Islet precursor cell (in vitro differentiated cells): Measurements from ENCODE around the gene OGDHL.
A peak's percentile ranks its signal among the peaks of the same experiment; 100 is the strongest.
"Not testable (repeated sequence)": the region's sequence is repeated elsewhere in the genome, so short reads cannot be mapped to it uniquely, and the experiment has no call there.

Source experiments
- DNase-seq: peaks from one replicate; pipeline ENCODE4 v3.0.0-alpha.2; 2018

OGDHL gene

DNA sequence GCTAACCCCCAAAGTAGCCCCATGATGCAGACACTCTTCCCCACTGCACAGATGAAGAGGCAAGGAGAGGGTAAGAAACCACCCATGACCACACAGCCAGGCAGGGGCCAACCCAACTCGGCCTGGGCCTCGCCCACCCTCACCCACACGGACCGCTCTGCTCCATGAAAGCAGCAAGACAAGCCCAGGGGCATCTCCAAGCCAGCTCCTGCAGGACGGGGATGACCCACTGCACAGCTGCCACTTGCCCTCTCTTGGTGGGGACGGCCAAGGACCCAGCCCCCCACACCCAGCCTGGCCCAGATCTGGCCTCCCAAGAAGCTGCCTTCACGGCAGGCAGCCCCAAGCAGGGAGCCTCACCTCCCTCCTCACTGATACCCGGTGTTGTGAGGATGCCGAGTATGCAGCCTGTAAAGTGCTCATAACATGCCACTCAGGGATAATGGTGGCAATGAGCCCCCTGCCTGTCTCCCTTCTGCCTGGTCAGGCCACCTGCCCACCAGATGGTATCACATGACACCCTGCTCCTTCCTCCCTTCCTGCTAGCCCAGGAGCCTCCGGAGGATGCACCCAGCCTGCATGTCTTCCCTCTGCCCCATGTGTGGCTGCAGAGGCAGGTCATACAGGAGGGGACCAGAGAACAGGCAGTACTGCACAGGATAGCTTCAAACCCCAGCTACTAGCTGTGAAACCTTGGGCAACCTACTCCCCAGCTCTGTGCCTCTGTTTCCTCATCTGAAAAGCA, 23.3 kb downstream of the OGDHL start:
- DNase-seq: peak; percentile 41

DNA sequence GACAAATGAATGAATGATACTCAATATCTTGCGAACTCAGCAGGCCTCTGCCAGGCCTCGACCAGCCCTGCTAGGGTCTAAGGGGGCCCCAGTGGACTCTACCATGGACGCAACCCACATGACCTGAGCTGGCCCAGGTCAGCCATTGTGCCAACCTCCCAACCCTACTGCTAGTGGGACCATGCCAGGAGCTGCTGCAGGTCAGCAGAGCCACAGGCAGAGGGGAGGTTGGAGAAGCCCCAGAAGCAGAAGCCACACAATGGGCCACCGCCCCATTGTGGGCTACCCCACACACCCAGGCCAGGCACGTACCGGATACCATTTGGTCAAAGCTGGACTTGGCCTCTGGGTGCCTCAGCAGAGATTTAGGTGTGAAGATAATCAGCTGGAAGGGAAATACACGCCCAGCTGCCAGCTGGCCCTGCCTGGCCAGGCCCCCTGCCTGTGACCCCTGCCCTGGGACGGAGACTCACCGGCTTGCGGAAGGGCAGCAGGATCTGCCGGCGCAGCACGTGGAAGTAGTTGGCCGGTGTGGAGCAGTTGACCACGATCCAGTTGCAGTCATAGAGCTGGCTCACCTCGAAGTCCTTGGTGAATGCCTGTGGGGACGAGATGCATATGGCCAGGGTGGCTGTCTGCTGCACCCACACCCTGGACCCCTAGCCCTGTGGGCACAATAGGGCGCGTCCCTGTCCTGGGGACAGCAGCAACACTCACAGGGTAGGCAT, 24.5 kb downstream of the OGDHL start:
- DNase-seq: peak; percentile 39

DNA sequence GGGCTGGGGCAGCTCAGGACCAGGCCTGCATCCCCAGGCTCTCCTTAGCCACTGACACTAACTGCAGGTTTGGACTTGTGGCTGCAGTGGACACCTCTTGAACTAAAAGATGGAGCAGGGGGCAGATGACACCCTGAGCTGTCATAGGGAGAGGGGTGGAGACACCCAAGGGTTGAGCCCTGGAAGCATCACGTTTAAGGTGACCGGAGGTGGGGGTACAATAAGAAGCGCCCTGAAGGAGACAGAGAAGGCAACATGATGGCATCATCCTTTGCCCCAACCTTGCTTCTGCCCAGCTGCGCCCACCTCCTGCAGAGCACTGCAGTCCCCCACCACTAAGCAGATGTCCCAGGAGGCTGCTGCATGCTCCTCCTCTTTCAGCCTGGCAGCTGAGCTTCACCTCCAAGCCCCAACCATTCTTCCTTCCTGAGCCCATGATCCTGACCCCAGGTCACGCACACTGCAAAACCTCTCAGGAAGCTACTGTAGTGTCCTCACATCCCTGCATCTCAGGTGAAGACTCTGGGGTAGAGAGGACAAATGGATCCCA, 25.5 kb downstream of the OGDHL start:
- no peak for DNase-seq

DNA sequence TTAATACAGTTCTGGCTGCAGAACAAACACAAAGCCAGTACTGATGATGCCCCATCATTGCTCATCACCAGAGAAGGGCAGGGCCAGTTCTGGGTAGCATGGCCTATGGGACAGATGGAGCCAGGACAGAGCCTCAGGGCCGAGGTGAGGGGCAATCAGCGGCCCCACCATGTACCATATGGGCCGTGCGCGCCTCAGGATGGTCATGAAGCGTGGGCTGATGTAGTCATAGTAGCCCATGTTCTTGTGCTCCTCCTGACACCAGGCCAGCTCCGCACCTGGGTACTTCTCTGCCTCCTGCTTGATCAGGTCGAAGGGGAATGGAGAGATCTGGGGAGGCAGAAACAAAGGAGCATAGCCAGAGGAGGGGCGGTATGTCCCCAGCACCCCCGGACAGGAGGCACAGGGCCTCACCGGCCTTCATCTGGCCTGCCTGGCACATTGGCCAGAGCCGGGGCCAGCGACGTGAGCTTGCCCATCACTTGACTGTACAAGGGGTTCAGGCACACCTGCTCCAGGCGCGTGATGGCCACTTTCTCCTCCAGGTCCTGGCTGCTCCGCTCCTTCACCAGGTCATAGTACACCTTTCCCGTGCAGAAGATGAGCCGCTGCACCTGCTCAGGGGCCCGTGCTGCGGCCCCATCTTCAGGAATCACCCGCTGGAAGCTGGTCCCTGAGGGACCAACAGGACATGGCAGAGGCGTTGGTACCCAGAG, 26.1 kb downstream of the OGDHL start:
- no peak for DNase-seq

DNA sequence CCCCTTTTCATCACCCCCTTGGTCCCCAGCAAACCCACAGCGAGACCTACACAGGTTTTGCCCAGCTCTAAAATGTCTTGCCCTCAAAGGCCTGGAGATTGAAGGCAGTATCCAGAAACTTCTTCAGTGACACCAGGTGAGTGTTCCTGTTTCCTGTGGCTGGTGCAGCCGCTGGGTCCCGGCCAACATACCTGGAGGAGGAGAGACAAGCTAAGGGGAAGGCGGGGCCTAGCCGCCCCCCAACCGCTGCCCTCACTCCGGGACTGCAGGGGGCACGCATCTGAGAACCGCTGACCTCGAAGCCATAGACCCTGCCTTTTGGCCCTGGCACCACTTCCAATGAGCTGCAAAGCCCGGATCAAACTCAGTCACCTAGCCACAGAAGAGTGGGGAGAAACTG, 27.0 kb downstream of the OGDHL start:
- no peak for DNase-seq

DNA sequence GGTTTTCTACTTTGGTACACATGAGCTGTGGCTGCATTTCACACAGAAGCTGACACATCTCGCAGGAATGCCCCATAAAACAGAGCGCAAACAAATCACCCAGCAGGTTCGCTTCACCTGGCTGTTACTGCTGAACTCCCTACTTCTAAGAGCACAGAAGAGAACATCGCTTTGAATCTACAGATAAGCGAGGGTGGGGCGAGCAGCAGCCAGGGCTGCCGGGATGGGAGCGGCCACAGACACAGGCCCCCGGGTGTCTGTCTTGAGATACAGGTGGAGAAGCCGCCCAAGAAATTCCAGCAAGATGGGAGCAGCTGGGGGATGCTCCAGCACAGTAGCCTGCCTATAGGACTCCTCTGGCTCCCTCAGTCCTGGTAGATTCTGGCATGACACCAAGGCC, 27.4 kb downstream of the OGDHL start:
- peak; percentile 63 for DNase-seq

DNA sequence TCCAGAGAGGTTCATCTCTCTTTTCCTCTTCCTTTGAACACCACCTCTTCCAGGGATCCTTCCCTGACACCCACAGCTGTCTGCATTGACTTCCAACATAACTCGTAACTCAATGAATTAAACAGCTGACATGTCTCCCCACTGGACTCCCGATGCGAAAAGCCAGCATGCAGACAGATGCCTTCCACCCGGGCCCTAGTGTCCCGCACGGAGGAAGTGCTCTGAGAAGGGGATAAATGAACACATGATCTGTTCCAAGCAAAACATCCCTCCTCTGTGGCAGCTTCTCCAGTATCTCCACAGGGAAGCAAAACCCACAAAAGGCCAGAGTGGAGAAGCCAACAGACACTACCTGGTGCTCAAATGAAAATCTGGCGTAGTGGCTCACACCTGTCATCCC, 28.3 kb downstream of the OGDHL start:
- DNase-seq: no peak

DNA sequence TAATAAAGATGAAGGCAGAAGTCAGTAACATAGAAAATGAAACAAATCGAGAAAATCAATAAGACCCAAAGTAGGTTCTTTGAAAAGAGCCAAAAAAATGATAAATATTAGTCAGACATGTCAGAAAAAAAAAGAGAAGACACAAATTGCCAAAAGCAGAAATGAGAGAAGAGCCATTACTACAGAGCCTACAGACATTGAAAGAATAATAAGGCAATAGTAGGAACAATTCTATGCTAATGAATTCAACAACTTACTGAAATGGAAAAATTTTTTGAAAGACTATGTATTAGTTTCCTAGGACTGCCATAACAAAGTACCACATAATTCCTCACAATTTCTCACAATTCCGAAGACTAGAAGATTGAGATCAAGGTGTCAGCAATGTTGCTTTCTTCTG, 35.5 kb downstream of the OGDHL start:
- DNase-seq: no peak

DNA sequence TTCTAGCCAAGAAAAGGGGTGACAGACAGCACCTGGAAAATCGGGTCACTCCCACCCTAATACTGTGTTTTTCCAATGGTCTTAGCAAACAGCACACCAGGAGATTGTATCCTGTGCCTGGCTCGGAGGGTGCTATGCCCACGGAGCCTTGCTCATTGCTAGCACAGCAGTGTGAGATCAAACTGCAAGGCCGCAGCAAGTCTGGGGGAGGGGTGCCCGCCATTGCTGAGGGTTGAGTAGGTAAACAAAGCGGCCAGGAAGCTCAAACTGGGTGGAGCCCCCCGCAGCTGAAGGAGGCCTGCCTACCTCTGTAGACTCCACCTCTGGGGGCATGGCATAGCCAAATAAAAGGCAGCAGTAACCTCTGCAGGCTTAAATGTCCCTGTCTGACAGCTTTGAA, 47.0 kb downstream of the OGDHL start:
- not testable (repeated sequence) for DNase-seq

DNA sequence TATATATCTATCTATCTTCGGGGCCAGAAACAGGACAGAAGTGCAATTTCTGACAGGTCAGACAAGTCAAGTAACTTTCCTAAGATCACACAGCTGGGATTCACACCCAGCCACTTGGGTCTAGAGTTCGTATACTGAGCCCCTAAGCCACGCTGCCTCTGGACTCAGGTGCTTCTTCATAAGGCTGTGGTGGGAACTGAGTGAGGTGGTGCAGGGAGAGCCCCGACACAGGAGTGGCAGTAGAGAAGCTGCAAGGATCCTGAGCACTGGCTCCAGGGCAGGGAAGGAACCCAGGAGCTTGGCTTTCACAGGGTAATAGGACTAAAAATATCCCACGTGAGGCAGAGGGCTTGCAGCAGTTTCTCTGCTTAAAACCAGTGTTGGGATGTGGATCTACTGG, 48.9 kb downstream of the OGDHL start:
- DNase-seq: peak; percentile 11

DNA sequence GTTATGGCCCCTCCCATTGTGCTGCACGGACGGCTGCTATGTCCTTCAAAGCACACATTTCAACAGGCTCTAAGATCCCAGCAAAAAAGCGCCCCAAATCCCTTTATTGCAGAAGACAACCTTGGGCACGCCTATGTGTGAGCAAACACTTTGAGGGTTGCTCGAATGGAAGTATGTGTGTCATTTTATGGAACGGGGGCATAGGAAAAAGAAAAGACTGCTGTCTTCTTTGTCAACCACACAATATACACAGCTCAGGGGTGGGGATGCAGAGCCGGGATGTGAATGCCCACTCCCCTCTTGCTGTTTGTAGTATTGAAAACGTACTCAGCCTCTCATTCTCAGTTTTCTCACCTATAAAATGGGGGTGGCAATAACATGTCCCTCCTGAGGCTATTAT, 50.6 kb downstream of the OGDHL start:
- DNase-seq: no peak

DNA sequence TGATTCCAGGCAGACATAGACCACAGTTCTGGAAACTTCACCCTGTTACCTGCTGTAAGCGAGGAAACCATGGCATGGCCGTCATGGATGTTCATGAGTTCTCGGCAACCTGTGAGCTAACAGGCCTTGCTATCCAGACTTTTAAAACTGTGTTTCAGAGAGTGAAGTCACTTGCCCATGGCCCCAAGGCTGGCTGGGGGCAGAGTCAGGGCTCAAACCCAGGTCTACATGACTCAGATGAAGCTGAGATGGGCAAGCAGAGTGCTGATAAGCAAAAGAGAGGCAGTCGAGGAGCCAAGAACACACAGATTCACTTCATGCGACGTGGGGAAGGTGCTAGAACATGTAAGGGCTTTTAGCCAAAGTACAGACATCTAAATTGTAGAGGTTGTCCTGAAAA, 51.2 kb downstream of the OGDHL start:
- DNase-seq: no peak

DNA sequence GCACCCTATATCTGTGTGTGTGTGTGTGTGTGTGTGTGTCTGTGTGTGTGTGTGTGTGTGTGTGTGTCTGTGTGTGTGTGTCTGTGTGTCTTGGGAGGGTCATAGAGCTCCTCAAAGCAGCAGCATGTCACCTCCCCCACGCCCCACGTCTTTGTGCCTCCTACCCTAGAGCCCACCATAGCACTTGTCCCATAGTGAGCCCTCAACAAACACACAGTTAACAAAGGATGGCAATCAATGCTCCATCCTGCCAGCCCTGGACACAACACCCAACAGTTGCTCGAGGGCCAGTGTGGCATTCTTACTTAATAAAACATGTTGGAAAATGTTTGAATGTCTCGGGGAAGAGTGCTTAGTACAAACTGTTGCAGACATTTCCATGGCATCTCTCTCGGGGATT, 52.2 kb downstream of the OGDHL start:
- no peak for DNase-seq

DNA sequence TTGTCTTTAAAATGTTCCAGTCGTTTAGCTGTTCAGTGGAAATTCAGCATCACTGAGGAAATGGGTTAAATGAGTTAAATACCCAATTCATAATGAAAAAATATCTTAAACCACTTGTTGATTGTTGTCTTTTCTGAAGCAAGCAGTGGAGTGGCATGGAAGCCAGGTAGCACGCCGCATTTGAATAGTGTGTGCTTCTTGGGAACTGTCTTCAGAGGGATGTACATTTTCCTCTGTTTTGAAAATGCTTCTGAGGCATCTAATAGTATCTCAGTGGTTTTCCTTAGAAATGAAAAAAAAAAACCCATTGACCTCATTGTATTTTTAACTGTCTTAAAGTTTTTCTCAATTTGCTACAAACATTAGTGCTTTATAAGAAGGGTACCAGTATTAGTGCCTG, 54.5 kb downstream of the OGDHL start:
- DNase-seq: no peak

DNA sequence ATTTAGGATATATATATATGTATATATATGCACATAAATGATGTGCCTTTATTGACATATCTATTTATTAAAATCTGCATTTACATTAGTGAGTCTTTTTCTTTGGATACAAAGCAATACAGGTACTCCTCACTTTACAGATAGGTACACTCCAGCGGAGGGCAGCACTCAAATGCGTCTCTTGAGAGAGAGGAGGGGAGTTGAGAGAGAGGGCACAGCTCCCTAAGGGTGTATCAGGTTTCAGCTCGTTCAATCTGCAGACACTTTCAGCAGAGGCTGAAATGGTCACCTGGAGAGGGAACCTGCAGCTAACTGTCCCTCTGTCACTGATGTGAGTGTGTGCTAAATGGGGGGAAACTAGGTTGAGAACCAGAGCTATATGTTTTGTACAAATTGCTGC, 61.1 kb downstream of the OGDHL start:
- no peak for DNase-seq

DNA sequence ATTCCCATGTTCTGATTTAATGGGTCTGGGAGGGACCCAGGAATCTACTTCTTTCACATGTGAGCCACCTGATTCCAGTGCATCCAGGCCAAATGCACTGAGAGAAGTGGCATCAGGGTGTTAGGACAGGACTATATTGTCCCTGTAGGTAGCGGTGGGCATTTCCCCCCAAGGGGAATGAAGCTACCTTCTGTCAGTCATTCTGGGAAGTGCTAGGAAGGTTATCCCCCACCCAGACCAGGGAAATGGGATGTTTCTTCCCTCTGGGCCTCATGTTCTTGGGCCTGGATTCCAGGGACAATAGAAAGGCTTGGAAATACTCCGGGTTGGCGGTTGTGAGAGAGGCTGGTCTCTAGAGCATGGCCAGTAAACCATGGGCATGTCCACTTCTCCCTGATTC, 61.9 kb downstream of the OGDHL start:
- DNase-seq: no peak

DNA sequence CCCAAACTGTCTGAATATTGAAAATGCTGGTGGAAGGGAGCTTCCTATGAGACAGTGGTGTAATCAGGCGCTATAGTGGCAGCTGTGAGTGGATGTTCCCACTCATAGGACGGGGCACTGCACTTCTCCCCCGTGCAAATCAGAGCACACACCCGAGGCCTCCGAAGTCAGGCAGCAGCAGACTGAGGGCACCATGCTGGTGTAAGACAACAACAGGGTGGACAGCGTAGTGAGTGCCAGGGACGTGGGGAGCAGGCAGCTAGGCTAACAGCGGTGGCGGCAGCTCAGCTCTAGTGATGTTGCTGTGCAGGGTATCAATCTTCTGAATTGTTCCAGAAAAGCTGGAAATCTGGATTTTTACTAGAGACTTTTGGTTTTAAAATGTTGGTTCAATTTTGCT, 63.4 kb downstream of the OGDHL start:
- DNase-seq: no peak

DNA sequence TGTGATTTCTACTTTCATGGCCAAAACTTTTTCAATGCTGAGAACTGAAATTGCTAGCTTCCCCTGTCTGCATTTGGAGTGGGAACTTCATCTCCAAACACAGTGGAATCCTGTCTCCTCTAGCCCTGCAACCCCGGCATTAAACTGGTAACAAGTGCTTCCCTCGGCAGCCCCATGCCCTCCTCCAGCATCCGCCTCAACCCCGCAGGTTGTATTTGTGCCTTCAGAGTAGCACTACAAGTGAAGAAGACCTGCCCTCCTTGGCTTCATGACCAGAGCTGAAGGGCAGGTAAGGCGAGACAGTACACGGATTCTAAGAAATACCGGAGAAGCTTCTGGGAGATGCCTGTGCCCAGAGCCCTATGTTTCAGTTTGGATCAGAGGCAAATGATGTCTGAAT, 65.8 kb downstream of the OGDHL start:
- no peak for DNase-seq

DNA sequence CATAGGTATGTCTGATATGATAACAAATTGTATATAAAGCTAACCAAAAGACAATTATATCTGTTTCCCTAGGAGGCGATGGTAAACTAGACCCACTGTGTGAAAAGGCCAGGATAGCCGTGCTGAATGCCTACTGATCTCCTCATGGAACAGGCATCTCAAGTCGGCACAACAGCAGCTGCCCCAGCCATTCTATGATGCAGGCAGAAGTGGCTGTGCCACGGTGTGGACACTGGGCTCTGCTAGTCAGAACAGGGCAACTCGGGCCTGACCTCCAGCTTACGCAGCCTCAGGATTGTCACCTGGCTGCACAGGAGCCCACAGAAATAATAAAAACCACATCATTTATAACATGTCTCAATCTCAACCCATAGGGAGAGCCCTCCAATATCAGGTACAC, 67.7 kb downstream of the OGDHL start:
- DNase-seq: no peak

DNA sequence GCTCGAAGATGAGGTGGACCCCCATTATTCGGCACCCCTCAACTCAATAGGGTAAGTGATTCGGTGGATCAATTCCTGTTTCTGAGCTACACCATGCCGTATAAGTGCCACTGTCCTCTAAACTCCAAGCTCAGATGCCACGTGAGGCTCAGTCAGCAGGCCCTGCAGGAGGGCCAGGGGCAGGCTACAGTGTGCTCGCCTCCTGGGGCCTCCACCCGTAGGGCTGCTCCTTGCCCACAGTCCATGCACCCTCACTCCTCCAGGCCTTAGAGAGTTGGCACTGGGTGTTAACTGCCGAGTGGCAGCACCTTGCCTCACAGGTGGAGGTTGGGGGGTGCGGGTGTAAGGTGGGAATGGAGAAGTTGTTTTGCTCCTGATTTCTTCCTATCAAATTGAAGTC, 70.5 kb downstream of the OGDHL start:
- no peak for DNase-seq

DNA sequence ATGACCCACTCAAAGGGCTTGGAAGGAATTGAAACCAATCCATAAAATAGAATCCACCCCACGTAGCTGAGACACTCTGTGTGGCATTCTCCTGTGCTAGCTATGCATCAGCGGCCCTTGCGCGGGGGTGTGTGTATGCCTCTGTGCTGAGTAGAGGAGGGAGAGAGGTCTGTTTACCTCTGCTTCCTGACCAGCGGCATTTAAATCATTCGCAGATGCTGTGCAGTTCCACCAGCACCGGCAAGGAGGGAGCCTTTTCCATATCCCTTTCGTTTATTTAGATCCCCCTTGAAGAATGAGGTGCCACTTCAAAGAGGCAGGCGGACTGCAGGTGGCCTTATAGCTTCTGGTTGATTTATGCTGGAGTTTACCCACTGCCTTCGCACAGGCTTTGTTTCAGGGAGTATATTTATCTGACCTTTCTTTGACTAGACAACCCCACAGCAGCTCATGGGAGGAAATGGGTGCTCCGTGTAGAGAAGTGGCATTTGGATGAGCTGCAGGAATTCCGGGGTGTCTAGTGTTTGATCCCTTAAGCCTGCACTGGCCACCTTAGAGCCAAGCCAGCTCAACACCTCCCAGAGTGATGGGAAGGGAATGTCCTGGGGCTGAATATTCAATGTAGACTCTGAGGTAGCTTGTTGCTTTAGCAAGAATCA, 71.3 kb downstream of the OGDHL start:
- no peak for DNase-seq

DNA sequence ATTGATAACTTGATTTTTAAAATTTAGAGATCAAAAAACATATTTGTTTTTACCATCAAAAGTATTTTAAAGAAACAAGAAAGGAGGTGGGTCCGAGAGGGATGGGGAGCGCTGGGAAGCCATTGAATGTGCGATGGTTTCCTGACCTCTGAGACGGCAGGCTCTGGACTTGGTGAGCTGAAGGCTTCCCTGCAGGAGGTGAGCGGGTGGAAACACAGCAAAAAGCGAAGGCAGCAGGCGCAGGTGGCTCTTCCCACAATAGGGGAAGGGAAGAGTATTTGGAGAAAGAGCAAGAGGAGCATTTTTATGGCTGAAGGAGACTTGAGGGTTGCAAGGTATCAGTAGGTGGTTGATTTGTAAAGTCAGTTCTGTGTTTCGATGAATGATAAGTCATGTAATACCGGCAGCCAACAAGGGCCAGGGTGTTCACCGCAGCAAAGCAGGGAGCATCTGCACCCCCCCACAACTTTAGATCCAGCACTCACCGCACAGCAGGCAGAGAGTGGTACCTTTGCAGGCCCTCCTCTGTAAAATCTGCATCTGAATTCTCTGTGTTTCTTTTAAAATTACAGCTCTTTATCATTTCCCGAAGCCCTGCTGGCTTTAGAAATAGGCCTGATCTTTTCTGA, 72.1 kb downstream of the OGDHL start:
- no peak for DNase-seq

DNA sequence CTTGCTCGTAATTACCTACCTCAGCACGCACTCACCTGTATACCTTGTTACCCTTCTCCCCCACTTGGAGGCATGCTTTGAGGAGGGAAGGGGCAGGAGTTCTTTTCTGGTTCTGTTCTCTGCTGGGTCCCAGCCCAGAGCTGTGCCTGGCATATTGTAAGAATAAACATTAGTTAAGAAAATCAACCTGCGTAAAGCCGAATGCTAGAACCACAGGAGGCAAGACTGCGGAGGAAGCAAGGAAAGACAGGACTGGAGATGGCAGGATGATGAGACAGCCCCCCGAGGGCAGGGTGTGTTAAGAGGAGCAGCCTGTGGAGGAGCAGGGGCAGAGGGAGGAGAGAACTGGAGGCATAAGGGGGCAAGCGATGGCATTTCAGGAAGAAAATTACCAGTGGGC, 73.2 kb downstream of the OGDHL start:
- DNase-seq: peak; percentile 68
